B cell (primary cell): ENCODE measurements around the gene RRBP1. TPM values are rescaled to one million over a fixed set of nuclear protein-coding genes. Genes with fewer than 3 reads are reported as not detected.

Experiments
- ATAC-seq: fragments of 200-7000 bp; cut with Tn5 transposase; one replicate; pipeline ENCODE4 v1.10.0; 2021; ENCODE audit warnings: low read depth, mild to moderate bottlenecking, moderate number of reproducible peaks, moderate library complexity
- CTCF ChIA-PET: fragments of 350-600 bp; sonication (Branson Sonifier 250); formaldehyde crosslinking; loops from one replicate; lab custom pipeline; 2021; ENCODE audit warnings: antibody characterized with exemption, inconsistent platforms; lab: Charles Lee
- POLR2A ChIA-PET: fragments of 350-600 bp; sonication (Branson Sonifier 250); formaldehyde crosslinking; loops from one replicate; lab custom pipeline; 2021; ENCODE audit warnings: antibody characterized with exemption; lab: Charles Lee
- DNase-seq: peaks from one replicate; pipeline ENCODE4 v3.0.0; 2013
- H2AFZ ChIP-seq: 2 replicates; pipeline ENCODE4 v1.6.1; 2012; ENCODE audit warnings: mild to moderate bottlenecking, low read depth, low read length; ENCODE audit not compliant: insufficient read depth, poor library complexity, severe bottlenecking
- H3K27ac ChIP-seq, 2 donors: 1 replicate in 1 of 2; 2 replicates in 1 of 2; pipeline ENCODE4 v1.5.1; 2012 to 2013; ENCODE audit warnings: low read length in 2 of 2, mild to moderate bottlenecking in 2 of 2, moderate library complexity in 1 of 2
- H3K27me3 ChIP-seq, 4 experiments: fragments of 200-600 bp in 1 of 4; sonication (generic) in 1 of 4; replicated peaks in 1 of 4; 1 replicate in 2 of 4; 2 replicates in 2 of 4; pipeline versions ENCODE4 v1.6.1 to v1.7.0; 2013 to 2016; ENCODE audit warnings: low read length in 3 of 4, mild to moderate bottlenecking in 2 of 4, mixed read lengths in 1 of 4, moderate library complexity in 1 of 4; ENCODE audit not compliant: insufficient read depth in 4 of 4, control insufficient read depth in 3 of 4; ENCODE audit errors: control extremely low read depth in 1 of 4
- H3K36me3 ChIP-seq, 2 experiments: replicated peaks in 1 of 2; 1 replicate in 1 of 2; 2 replicates in 1 of 2; pipeline versions ENCODE4 v1.6.1 to v1.7.1; 2013; ENCODE audit warnings: low read length in 1 of 2; ENCODE audit not compliant: insufficient read depth in 2 of 2, control insufficient read depth in 1 of 2; ENCODE audit errors: control extremely low read depth in 1 of 2, extremely low read depth in 1 of 2
- H3K4me1 ChIP-seq, 2 donors: fragments of 200-600 bp in 1 of 2; sonication (generic) in 1 of 2; 1 replicate in 1 of 2; 2 replicates in 1 of 2; pipeline versions ENCODE4 v1.5.1 to v1.6.1; 2013 to 2017; ENCODE audit warnings: low read length in 2 of 2; ENCODE audit not compliant: control insufficient read depth in 2 of 2, insufficient read depth in 2 of 2
- H3K4me2 ChIP-seq: replicated peaks from 2 replicates; pipeline ENCODE3; 2012; ENCODE audit warnings: mild to moderate bottlenecking, low read depth, low read length; ENCODE audit not compliant: poor library complexity, severe bottlenecking
- H3K4me3 ChIP-seq, 5 experiments: fragments of 200-600 bp in 1 of 5; sonication (generic) in 1 of 5; 1 replicate in 3 of 5; 2 replicates in 2 of 5; pipeline versions ENCODE4 v1.5.1 to v1.7.0; 2011 to 2016; ENCODE audit warnings: low read length in 4 of 5, mild to moderate bottlenecking in 4 of 5, low read depth in 2 of 5, control low read depth in 1 of 5, moderate library complexity in 1 of 5; ENCODE audit not compliant: insufficient read depth in 1 of 5; ENCODE audit errors: control extremely low read depth in 1 of 5, extremely low read depth in 1 of 5
- H3K79me2 ChIP-seq: fragments of 200-600 bp; sonication (generic); one replicate; pipeline ENCODE4 v1.6.0; 2016; ENCODE audit warnings: low read length; ENCODE audit not compliant: control insufficient read depth, insufficient read depth
- H3K9ac ChIP-seq: fragments of 200-600 bp; sonication (generic); 2 replicates; pipeline ENCODE4 v1.6.1; 2017; ENCODE audit warnings: mild to moderate bottlenecking, low read length, moderate library complexity
- H3K9me3 ChIP-seq, 3 donors: one replicate each; pipeline versions ENCODE4 v1.6.1 to v1.7.1; 2013; ENCODE audit warnings: low read length in 2 of 3; ENCODE audit not compliant: control insufficient read depth in 2 of 3, insufficient read depth in 1 of 3; ENCODE audit errors: control extremely low read depth in 1 of 3
- H4K20me1 ChIP-seq: 2 replicates; pipeline ENCODE4 v1.6.0; 2012; ENCODE audit warnings: mild to moderate bottlenecking, low read length; ENCODE audit not compliant: insufficient read depth, control insufficient read depth, poor library complexity, severe bottlenecking
- H3K27ac Mint-ChIP-seq: one replicate; pipeline ENCODE4 v1.8.0; 2021; ENCODE audit warnings: mixed read lengths
- H3K27me3 Mint-ChIP-seq: one replicate; pipeline ENCODE4 v1.8.0; 2021; ENCODE audit warnings: mixed read lengths
- H3K4me1 Mint-ChIP-seq: one replicate; pipeline ENCODE4 v1.8.0; 2021; ENCODE audit warnings: mixed read lengths
- H3K4me3 Mint-ChIP-seq: one replicate; pipeline ENCODE4 v1.8.0; 2021; ENCODE audit warnings: mixed read lengths
- H3K9me3 Mint-ChIP-seq: one replicate; pipeline ENCODE4 v1.8.0; 2022; ENCODE audit warnings: mixed read lengths; ENCODE audit not compliant: insufficient read depth
- CTCF ChIP-seq: fragments of 200-600 bp; IDR thresholded peaks from one replicate; pipeline ENCODE4 v1.8.0; 2022; ENCODE audit warnings: antibody characterized with exemption, mild to moderate bottlenecking
- EZH2 ChIP-seq: IDR thresholded peaks from 2 replicates; pipeline ENCODE4 v1.6.1; 2012; ENCODE audit warnings: borderline replicate concordance, low read depth, mild to moderate bottlenecking, moderate library complexity, low read length; ENCODE audit not compliant: insufficient read depth, poor library complexity, severe bottlenecking
- WGBS: methylation state at CpG from one replicate; pipeline ENCODE4 v1.1.5; 2013; ENCODE audit warnings: missing lambda C conversion rate; ENCODE audit not compliant: insufficient coverage; 5-methylcytosine and 5-hydroxymethylcytosine counted together
- intact Hi-C: fragments of 100-400 bp; cut with micrococcal nuclease; formaldehyde crosslinking; loops from one replicate; pipeline ENCODE4 v1.10.0; 2022
- polyA plus RNA-seq: library from polyadenylated mRNA; depleted of rRNA; stranded (reverse); fragments of >200 nt; gene quantifications from 2 replicates; pipeline ENCODE4 v1.2.3, GENCODE V29; 2012
- total RNA-seq, 2 donors: library from RNA; stranded (reverse); fragments of 120-200 nt in 1 of 2; gene quantifications; 1 replicate in 1 of 2; 2 replicates in 1 of 2; pipeline versions ENCODE4 v1.2.3 to v1.2.4, GENCODE V29; 2013 to 2022

Gene RRBP1
- total and polyA plus RNA-seq, 2 donors (not counting 1 experiment from before 2014, with no cell fraction given): 10.9 to 27.5 TPM

GRCh38 chr20:17569616-17570346 is 112.3 kb downstream of the RRBP1 start, which contains the start of gene DSTN:
TSS of gene DSTN (plus strand) at chr20:17570075. CDS start at chr20:17570209, 134 bp downstream.
- peaks cover 29% of the 10 kb centered on the region for H3K79me2 ChIP-seq
- CTCF ChIA-PET: interaction anchor here (0.7 to 2.0 kb wide), 7 partner anchors 26 to 328 kb away, joined by 3 to 15 read pairs (median 4); partner anchors contain the start of gene RRBP1
- TF ChIP-seq EZH2 (no peak), CTCF (no peak)
- peak within 1 kb of the TSS; percentile 94 for H3K4me3 Mint-ChIP-seq
- H3K9me3 ChIP-seq: peaks cover 0 to 5% (median 0%) of the 10 kb centered on the region in 3 donors
- H4K20me1 ChIP-seq: no peaks in the 10 kb centered on the region
- H3K9me3 Mint-ChIP-seq: peaks cover 4% of the 10 kb centered on the region
- H3K4me3 ChIP-seq: peak within 1 kb of the TSS; percentile 77 to 97 (median 83)
- no peaks in the 10 kb centered on the region for H3K36me3 ChIP-seq
- H3K4me2 ChIP-seq: peak within 1 kb of the TSS; percentile 98
- H3K4me1 Mint-ChIP-seq: peaks cover 20% of the 10 kb centered on the region
- DNase-seq (peak; percentile 93), ATAC-seq (peak; percentile 91)
- intact Hi-C loops: loop anchor here (1.0 to 2.0 kb wide), 8 partner anchors 33 to 937 kb away; partner anchors contain the start of genes KAT14, PET117, RBBP9 and RRBP1
- H3K4me1 ChIP-seq: peaks cover 11 to 14% of the 10 kb centered on the region in 2 donors
- peak within 1 kb of the TSS; percentile 89 for H3K27ac Mint-ChIP-seq
- WGBS: under 1% methylated on average over 66 of the region's 70 CpGs
- peak within 1 kb of the TSS; percentile 88 for H3K9ac ChIP-seq
- H3K27me3 Mint-ChIP-seq: peaks cover 8% of the 10 kb centered on the region
- H3K27me3 ChIP-seq: peaks cover 0 to 12% (median 2%) of the 10 kb centered on the region in 4 experiments
- POLR2A ChIA-PET: interaction anchor here (0.7 to 1.3 kb wide), 3 partner anchors 113 to 398 kb away, joined by 3 to 5 read pairs (median 4); partner anchors contain the start of gene SNX5
- peak within 1 kb of the TSS in 1 of 2 donors; percentile 72 for H3K27ac ChIP-seq
- H2AFZ ChIP-seq: peak within 1 kb of the TSS; percentile 88
